BJ (cell line): Measurements from ENCODE around the gene CACNA1G. TPM values are rescaled to one million over a fixed set of nuclear protein-coding genes. Genes with fewer than 3 reads are reported as not detected.
A peak's percentile ranks its signal among the peaks of the same experiment; 100 is the strongest.

Experiments
- CTCF ChIA-PET: fragments of 350-600 bp; formaldehyde crosslinking; extraction: SDS; loops from one replicate; lab custom pipeline; 2021; ENCODE audit warnings: antibody characterized with exemption, inconsistent platforms; lab: Yijun Ruan, JAX
- POLR2A ChIA-PET: fragments of 300-600 bp; sonication (Branson Sonifier 250); formaldehyde crosslinking; extraction: SDS; loops from one replicate; lab custom pipeline; 2021; ENCODE audit warnings: antibody characterized with exemption; lab: Charles Lee
- DNase-seq: peaks from one replicate; pipeline ENCODE4 v3.0.0-alpha.2; 2011; ENCODE audit warnings: low read depth
- H3K27me3 ChIP-seq: 2 replicates; pipeline ENCODE4 v1.6.0; 2011; ENCODE audit warnings: low read length; ENCODE audit not compliant: control insufficient read depth, insufficient read depth
- H3K36me3 ChIP-seq: 2 replicates; pipeline ENCODE4 v1.5.1; 2011; ENCODE audit warnings: low read length; ENCODE audit not compliant: control insufficient read depth, insufficient read depth
- H3K4me3 ChIP-seq: 2 replicates; pipeline ENCODE4 v1.5.1; 2011; ENCODE audit warnings: low read depth, mild to moderate bottlenecking, control low read depth, low read length
- polyA plus RNA-seq: library from polyadenylated mRNA; depleted of rRNA; stranded (reverse); fragments of >200 nt; gene quantifications from 2 replicates; pipeline ENCODE4 v1.2.3, GENCODE V29; 2011
- TF ChIP-seq, protein P1 (sequence below): IDR thresholded peaks from 2 replicates; pipeline ENCODE4 v1.5.1; 2011; ENCODE audit warnings: low read depth, mild to moderate bottlenecking, control low read depth, inconsistent platforms, low read length, moderate library complexity; ENCODE audit not compliant: insufficient read depth

CACNA1G gene
- polyA plus RNA-seq, 1 experiment, result 0.02 TPM

- POLR2A ChIA-PET, result no interaction called here
- Histone ChIP-seq H3K4me3 (peak overlapping the region; percentile 32), H3K27me3 (peaks cover 40% of the 10 kb centered on the region), H3K36me3 (peaks cover 1% of the 10 kb centered on the region; the same call in 1 of the 2 replicates)
- TF ChIP-seq, protein P1, sequence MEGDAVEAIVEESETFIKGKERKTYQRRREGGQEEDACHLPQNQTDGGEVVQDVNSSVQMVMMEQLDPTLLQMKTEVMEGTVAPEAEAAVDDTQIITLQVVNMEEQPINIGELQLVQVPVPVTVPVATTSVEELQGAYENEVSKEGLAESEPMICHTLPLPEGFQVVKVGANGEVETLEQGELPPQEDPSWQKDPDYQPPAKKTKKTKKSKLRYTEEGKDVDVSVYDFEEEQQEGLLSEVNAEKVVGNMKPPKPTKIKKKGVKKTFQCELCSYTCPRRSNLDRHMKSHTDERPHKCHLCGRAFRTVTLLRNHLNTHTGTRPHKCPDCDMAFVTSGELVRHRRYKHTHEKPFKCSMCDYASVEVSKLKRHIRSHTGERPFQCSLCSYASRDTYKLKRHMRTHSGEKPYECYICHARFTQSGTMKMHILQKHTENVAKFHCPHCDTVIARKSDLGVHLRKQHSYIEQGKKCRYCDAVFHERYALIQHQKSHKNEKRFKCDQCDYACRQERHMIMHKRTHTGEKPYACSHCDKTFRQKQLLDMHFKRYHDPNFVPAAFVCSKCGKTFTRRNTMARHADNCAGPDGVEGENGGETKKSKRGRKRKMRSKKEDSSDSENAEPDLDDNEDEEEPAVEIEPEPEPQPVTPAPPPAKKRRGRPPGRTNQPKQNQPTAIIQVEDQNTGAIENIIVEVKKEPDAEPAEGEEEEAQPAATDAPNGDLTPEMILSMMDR, result no peak
- CTCF ChIA-PET, result interaction anchor here (0.8 to 6.2 kb wide), 7 partner anchors 10 to 133 kb away, joined by 3 to 41 read pairs (median 6); no protein-coding TSS in a partner anchor
- no peak for DNase-seq
These were observed 623 bp downstream of the CACNA1G start for GRCh38 chr17:50560931-50561745.

GRCh38 chr17:50561746-50562141 lies 1.2 kb downstream of the CACNA1G start:
- TF ChIP-seq, protein P1, result no peak
- POLR2A ChIA-PET, result no interaction called here

DNA sequence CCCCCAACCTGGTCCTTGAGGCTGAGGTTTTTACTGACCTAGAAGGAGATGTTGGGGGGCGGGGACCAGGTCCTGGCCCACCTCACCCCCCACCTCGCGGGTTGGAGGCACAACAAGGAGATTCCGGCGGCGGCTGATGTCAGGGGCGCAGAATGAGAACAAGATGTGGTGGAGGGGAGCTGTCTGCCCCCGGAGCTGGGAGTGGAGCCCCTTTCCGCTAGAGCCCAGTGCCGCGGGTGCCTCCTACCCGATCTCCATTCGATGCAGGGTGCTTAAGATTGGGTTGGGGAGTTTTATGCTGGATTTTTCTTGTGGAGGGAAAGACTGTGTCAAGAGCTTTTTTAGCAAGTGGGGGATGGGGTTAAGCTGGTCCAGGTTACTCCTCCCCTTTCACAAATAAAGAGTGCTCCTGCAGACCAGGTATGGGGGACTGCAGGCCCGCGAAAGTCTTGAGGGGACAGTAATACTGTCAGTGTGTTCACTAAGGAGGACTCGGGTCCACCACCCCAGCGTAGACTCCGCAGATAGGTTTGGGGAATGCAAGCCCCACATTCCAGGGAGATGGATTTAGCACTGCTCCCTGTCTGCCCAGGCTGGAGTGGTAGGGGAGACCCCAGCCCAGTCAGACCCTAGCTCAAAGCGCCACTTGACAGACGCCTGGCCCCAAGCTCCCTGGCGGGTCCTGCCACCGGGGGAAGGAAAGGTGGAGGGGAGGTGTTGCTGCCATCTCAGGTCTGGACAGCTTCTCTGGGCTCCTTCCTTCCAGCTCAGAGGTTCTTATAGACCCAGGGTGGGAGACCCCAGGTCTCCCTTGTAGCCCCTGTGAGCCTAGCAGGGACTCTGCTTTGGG lies 2.0 kb downstream of the CACNA1G start:
- DNase-seq, result no peak
- Histone ChIP-seq H3K4me3 (no peak overlapping the region), H3K36me3 (peaks cover 1% of the 10 kb centered on the region; the same call in 1 of the 2 replicates), H3K27me3 (peaks cover 47% of the 10 kb centered on the region)
- TF ChIP-seq, protein P1, result no peak
- CTCF ChIA-PET, result interaction anchor here (0.7 to 6.2 kb wide), 11 partner anchors 10 to 132 kb away, joined by 3 to 41 read pairs (median 4); no protein-coding TSS in a partner anchor
- POLR2A ChIA-PET, result no interaction called here

More at GRCh38 chr17:50561746-50562141, 1.2 kb downstream of the CACNA1G start:
- H3K36me3 ChIP-seq, result peaks cover 1% of the 10 kb centered on the region; the same call in 1 of the 2 replicates
- H3K4me3 ChIP-seq, result no peak overlapping the region
- CTCF ChIA-PET, result interaction anchor here (0.8 to 6.2 kb wide), 4 partner anchors 10 to 133 kb away, joined by 3 to 41 read pairs (median 22); no protein-coding TSS in a partner anchor
- DNase-seq, result no peak
- H3K27me3 ChIP-seq, result peaks cover 43% of the 10 kb centered on the region

- H3K4me3 ChIP-seq, result no peak overlapping the region
- DNase-seq, result no peak
- peaks cover 47% of the 10 kb centered on the region for H3K27me3 ChIP-seq
- TF ChIP-seq, protein P1, result no peak
- CTCF ChIA-PET, result interaction anchor here (0.9 to 6.2 kb wide), 11 partner anchors 9 to 135 kb away, joined by 3 to 41 read pairs (median 4); no protein-coding TSS in a partner anchor
- POLR2A ChIA-PET, result no interaction called here
- H3K36me3 ChIP-seq, result peaks cover under 1% of the 10 kb centered on the region; the same call in 1 of the 2 replicates
These were observed 2.6 kb downstream of the CACNA1G start for GRCh38 chr17:50563092-50563511.
